SK-N-SH treated with all-trans-retinoic acid at 6 μM for 48 hours (cell line): Measurements from ENCODE around the gene CCSER1.

Experiments used
- ARNTL ChIP-seq: fragments of 450-650 bp; formaldehyde crosslinking; IDR thresholded peaks from 2 replicates; pipeline ENCODE4 v1.5.0; 2020; ENCODE audit warnings: low read depth, mild to moderate bottlenecking, moderate library complexity, borderline replicate concordance
- ISL1 ChIP-seq: fragments of 250-450 bp; sonication (Bioruptor Pico); IDR thresholded peaks from 2 replicates; pipeline ENCODE4 v2.1.2; 2022; ENCODE audit warnings: mild to moderate bottlenecking, moderate library complexity
- TCF4 ChIP-seq: fragments of 250-450 bp; sonication (Bioruptor Pico); IDR thresholded peaks from 2 replicates; pipeline ENCODE4 v1.8.0; 2021; ENCODE audit warnings: mild to moderate bottlenecking, moderate library complexity, borderline replicate concordance

DNA sequence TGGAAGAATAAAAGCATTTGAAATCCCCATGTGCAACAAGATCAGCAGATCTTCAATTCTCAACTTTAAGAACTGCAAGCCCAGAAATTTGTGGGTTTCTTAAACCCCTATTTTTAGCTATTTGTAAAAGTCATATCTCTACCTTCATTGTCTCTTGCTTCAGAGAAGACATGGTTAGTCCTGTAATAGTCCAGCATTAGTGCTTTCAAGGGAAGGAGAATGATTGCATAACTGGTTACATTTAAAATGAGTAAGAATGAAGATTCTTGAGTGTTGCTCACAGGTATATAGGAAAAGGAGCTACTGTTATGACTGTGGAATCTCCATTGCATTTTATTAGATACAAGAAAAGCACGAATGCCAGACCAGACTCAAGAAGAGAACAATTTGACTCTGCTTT is 84.0 kb downstream of the CCSER1 start:
- no peak for TF ChIP-seq TCF4 (CRISPR knock-in tag)
- no peak for TF ChIP-seq ARNTL (CRISPR knock-in tag)
- TF ChIP-seq ISL1: no peak
